Right lobe of liver (tissue), 6 donors: ENCODE data around the gene GLB1L2. TPM values are rescaled to one million over a fixed set of nuclear protein-coding genes. Genes with fewer than 3 reads are reported as not detected.

Source experiments
- ATAC-seq, 4 donors: fragments of 200-7000 bp; cut with Tn5 transposase; one replicate each; pipeline ENCODE4 v1.9.1; 2020; ENCODE audit warnings: mild to moderate bottlenecking in 4 of 4, moderate library complexity in 4 of 4
- DNase-seq, 3 donors: peaks; one replicate each; pipeline ENCODE4 v3.0.0-alpha.2; 2020
- H3K27ac ChIP-seq, 3 donors: fragments of 200-600 bp; one replicate each; pipeline ENCODE4 v1.8.0; 2022
- H3K27me3 ChIP-seq, 2 donors: fragments of 200-600 bp; one replicate each; pipeline ENCODE4 v1.8.0; 2022
- H3K36me3 ChIP-seq, 4 donors: fragments of 200-600 bp; sonication (generic) in 1 of 4; one replicate each; pipeline versions ENCODE4 v1.5.1 to v1.8.0; 2017 to 2022; ENCODE audit warnings: control low read depth in 1 of 4
- H3K4me1 ChIP-seq, 4 donors: fragments of 200-600 bp; sonication (generic) in 1 of 4; one replicate each; pipeline versions ENCODE4 v1.5.1 to v1.8.0; 2017 to 2022; ENCODE audit warnings: control low read depth in 1 of 4
- H3K4me3 ChIP-seq, 3 donors: fragments of 200-600 bp; one replicate each; pipeline ENCODE4 v1.8.0; 2022
- H3K9me3 ChIP-seq, 4 donors: fragments of 200-600 bp; sonication (generic) in 1 of 4; one replicate each; pipeline versions ENCODE4 v1.5.1 to v1.8.0; 2017 to 2022; ENCODE audit warnings: control low read depth in 1 of 4
- POLR2A ChIP-seq: fragments of 450-650 bp; IDR thresholded peaks from one replicate; pipeline ENCODE4 v1.6.1; 2017; ENCODE audit warnings: antibody characterized with exemption, mild to moderate bottlenecking
- WGBS: methylation state at CpG from one replicate; pipeline ENCODE4 v1.1.6; 2018; ENCODE audit warnings: low coverage, low lambda C conversion rate; ENCODE audit not compliant: insufficient coverage; ENCODE audit errors: missing lambda C conversion rate; 5-methylcytosine and 5-hydroxymethylcytosine counted together
- intact Hi-C, 2 donors: fragments of 100-400 bp; cut with DNase I; formaldehyde crosslinking; loops; one replicate each; pipeline versions ENCODE4 v1.11.2 to v1.14.1; 2022
- total RNA-seq, 6 experiments: library from RNA; depleted of rRNA in 2 of 6; stranded (reverse); fragments of >200 nt in 2 of 6; fragmentation: NEBNext Ultra II Directional in 3 of 6; extraction: Animal tissue kit (Norgen Biotek cat#: 25700) in 3 of 6; gene quantifications; one replicate each; pipeline versions ENCODE4 v1.1.0 to v1.2.4, GENCODE V29; 2016 to 2023
- TF ChIP-seq, protein P1 (sequence below), 4 donors: fragments of 200-600 bp in 3 of 4; fragments of 450-650 bp in 1 of 4; IDR thresholded peaks; one replicate each; pipeline versions ENCODE4 v1.5.1 to v1.8.0; 2016 to 2022; ENCODE audit warnings: antibody characterized with exemption in 4 of 4, mild to moderate bottlenecking in 2 of 4
- donor health status: DM: no; HTN: yes; CAD: no.
- donor health status: DM: no; HTN: no; CAD: no.
- donor health status: DM: no; HTN: no; CAD: no.
- donor health status: DM: no; HTN: yes; CAD: no.
- donor health status: DM: no; HTN: yes; CAD: no.

GLB1L2 gene
- total RNA-seq, 6 experiments from 2014 or later, result 0.12 to 0.68 (median 0.55) TPM

DNA sequence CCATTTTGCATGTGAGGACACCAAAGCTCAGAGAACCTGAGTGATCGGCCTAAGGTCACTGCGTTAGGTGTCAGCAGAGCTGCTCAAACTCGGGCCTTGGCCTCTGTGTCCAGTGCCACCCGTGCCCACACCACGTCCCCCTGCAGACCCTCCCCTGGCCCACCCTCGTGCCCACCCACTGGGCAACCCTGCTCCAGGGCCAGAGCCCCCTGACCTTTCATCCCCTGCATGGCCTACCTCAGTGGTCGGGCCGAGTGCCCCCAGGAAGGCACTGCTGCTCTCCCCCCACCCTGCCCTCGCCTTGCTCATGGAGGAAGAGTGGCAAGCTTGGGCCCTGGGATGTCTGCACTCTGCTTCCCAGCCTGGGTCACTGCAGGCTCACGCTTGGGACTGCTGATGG, 62.5 kb downstream of the GLB1L2 start:
- TF ChIP-seq, protein P1, sequence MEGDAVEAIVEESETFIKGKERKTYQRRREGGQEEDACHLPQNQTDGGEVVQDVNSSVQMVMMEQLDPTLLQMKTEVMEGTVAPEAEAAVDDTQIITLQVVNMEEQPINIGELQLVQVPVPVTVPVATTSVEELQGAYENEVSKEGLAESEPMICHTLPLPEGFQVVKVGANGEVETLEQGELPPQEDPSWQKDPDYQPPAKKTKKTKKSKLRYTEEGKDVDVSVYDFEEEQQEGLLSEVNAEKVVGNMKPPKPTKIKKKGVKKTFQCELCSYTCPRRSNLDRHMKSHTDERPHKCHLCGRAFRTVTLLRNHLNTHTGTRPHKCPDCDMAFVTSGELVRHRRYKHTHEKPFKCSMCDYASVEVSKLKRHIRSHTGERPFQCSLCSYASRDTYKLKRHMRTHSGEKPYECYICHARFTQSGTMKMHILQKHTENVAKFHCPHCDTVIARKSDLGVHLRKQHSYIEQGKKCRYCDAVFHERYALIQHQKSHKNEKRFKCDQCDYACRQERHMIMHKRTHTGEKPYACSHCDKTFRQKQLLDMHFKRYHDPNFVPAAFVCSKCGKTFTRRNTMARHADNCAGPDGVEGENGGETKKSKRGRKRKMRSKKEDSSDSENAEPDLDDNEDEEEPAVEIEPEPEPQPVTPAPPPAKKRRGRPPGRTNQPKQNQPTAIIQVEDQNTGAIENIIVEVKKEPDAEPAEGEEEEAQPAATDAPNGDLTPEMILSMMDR (IDR thresholded peaks at IDR 0.05), result no peak
- TF ChIP-seq POLR2A, result no peak

DNA sequence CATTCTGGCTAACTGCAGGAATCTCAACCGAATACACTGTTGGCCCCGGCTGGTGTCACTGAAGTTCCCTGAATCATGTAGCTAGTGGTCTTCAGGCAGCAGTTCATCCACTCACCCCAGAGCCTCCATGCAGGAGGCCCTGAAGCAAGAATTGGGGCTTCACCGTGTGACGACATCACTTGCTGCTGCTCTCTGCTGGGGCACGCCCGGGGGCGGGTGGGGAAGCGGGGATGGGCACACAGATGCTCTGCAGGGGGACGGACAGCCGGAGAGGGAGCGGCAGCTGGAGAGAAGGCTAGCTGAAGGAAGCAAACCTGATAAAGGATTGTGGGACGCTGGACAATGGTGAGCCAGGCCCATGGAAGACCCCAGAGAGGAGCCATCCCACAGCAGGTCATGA, 63.2 kb downstream of the GLB1L2 start:
- peaks cover 0 to 13% (median 6%) of the 10 kb centered on the region in 4 donors for H3K4me1 ChIP-seq
- no peak for DNase-seq
- no peaks in the 10 kb centered on the region for H3K36me3 ChIP-seq
- 88% methylated on average over 12 of the region's 12 CpGs for WGBS
- H3K27ac ChIP-seq, result no peak overlapping the region
- intact Hi-C loops, result no loop called here
- TF ChIP-seq POLR2A, result no peak
- TF ChIP-seq, protein P1 (IDR thresholded peaks at IDR 0.05), result no peak
- no peak overlapping the region for H3K4me3 ChIP-seq
- ATAC-seq, result no peak
- H3K27me3 ChIP-seq, result no peaks in the 10 kb centered on the region
- H3K9me3 ChIP-seq, result no peaks in the 10 kb centered on the region

More for the DNA sequence above, 62.5 kb downstream of the GLB1L2 start:
- no peaks in the 10 kb centered on the region for H3K9me3 ChIP-seq
- H3K36me3 ChIP-seq, result no peaks in the 10 kb centered on the region
- no peak overlapping the region for H3K4me3 ChIP-seq
- no peak for ATAC-seq
- no peaks in the 10 kb centered on the region for H3K27me3 ChIP-seq
- H3K27ac ChIP-seq, result no peak overlapping the region
- intact Hi-C loops, result no loop called here
- WGBS, result 82% methylated on average over 3 of the region's 10 CpGs
- peak in 1 of 3 donors; percentile 13 for DNase-seq
- peaks cover 0 to 13% (median 6%) of the 10 kb centered on the region in 4 donors for H3K4me1 ChIP-seq

DNA sequence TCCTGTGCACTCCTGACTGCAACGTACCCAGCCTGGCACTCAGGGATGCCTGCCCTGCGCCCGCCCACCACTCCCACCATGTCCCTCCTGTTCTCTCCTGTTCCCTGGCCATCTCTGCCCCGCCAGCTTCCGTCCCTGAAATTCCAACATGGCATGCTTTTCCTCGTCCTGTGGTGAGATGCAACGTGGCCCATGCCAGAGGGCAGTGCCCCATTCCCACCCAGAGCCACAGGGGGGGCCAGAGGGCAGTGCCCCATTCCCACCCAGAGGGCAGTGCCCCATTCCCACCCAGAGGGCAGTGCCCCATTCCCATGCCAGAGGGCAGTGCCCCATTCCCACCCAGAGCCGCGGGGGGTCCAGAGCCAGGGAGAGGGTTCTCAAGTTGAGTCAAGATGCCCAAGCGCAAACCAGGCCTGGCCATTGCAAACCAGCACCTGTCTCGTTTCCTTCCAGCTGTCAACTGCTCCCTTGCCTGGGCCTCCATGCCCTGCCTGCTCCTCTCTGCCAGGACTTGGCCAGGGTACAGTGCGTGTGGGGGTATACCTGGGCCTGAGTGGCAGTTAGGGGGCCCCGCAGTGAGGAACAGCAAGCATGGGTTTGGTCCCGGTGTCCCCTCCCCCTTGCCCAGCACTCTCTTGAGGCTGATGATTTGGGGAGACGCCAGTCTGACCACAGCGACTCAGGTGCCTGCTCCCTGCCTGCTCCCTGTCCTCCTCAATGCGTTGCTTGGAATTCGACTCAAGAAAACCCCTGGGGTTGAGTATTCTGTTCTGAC, 65.7 kb downstream of the GLB1L2 start:
- 89% methylated on average over 8 of the region's 18 CpGs for WGBS
- DNase-seq, result no peak
- H3K4me3 ChIP-seq, result no peak overlapping the region
- ATAC-seq, result no peak
- no peak overlapping the region for H3K27ac ChIP-seq
- no peaks in the 10 kb centered on the region for H3K36me3 ChIP-seq
- peaks cover 0 to 13% (median 6%) of the 10 kb centered on the region in 4 donors for H3K4me1 ChIP-seq
- intact Hi-C loops, result no loop called here
- TF ChIP-seq, protein P1 (IDR thresholded peaks at IDR 0.05), result no peak
- no peak for TF ChIP-seq POLR2A
- H3K27me3 ChIP-seq, result no peaks in the 10 kb centered on the region
- H3K9me3 ChIP-seq, result no peaks in the 10 kb centered on the region

DNA sequence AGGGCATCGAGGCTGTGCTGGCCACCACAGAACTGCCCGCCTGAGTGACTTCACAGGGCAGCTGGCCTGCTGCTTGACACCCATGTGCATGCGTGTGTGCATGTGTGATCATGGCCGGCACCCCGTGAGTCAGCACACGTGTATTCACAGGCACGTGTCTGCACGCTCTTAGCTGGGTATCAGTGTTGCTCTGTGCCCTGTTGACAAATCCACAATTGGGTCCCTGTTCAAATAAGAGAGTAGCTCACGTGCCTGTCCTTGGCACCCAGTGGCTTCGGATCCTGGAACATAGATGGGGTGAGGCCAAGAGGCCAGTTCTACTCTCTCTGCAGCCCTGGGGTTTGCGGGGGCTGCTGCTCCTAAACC, 66.3 kb downstream of the GLB1L2 start:
- Histone ChIP-seq H3K4me1 (peaks cover 0 to 13% (median 6%) of the 10 kb centered on the region in 4 donors), H3K27me3 (no peaks in the 10 kb centered on the region), H3K4me3 (no peak overlapping the region), H3K36me3 (no peaks in the 10 kb centered on the region), H3K27ac (peak overlapping the region in 1 of 3 donors; percentile 40), H3K9me3 (no peaks in the 10 kb centered on the region)
- 19% methylated on average over 3 of the region's 11 CpGs for WGBS
- intact Hi-C loops, result no loop called here
- peak; percentile 80 to 85 (median 82) for ATAC-seq
- TF ChIP-seq, protein P1 (IDR thresholded peaks at IDR 0.05), result no peak
- TF ChIP-seq POLR2A, result no peak
- DNase-seq, result peak; percentile 65 to 92 (median 84)
